ENCODE measurements around the gene ZNF362. TPM values are rescaled to one million over a fixed set of nuclear protein-coding genes. Genes with fewer than 3 reads are reported as not detected.

Gene ZNF362
- total and polyA plus RNA-seq, 2 experiments from 2014 or later, result 11.0 to 12.9 TPM

- Histone ChIP-seq H3K36me3 (ENCODE audit: insufficient read depth) (no peaks in the 10 kb centered on the region; the same call in 1 of the 2 replicates), H3K4me1 (ENCODE audit: insufficient read depth) (no peaks in the 10 kb centered on the region), H3F3A (replicated peaks; ENCODE audit: low read depth) (no peaks in the 10 kb centered on the region), H3K79me2 (replicated peaks; ENCODE audit: insufficient read depth) (no peaks in the 10 kb centered on the region), H4K20me1 (replicated peaks; ENCODE audit: insufficient read depth) (peaks cover 8% of the 10 kb centered on the region), H3K27ac (ENCODE audit: low read depth) (no peak overlapping the region), H3K4me3 (no peak overlapping the region), H2AFZ (no peak overlapping the region), H3K9me2 (ENCODE audit: insufficient read depth) (no peaks in the 10 kb centered on the region), H3K4me2 (no peak overlapping the region), H3K27me3 (ENCODE audit: insufficient read depth) (no peaks in the 10 kb centered on the region)
- H3K36me3 Mint-ChIP-seq (ENCODE audit: low read depth), result peaks cover 23% of the 10 kb centered on the region
- no peak overlapping the region; the same call in 2 of the 3 replicates for H3K4me3 Mint-ChIP-seq
- no peak overlapping the region for H3K27ac Mint-ChIP-seq
- TF ChIP-seq ZNF114 (CRISPR knock-in tag; IDR thresholded peaks at IDR 0.05), result no peak
- no peak for TF ChIP-seq ZNF331 (CRISPR knock-in tag; IDR thresholded peaks at IDR 0.05; ENCODE audit: low read depth)
- no peak for TF ChIP-seq EZH2 (IDR thresholded peaks at IDR 0.05; ENCODE audit: low read depth, unreplicated experiment)
- ATAC-seq, result no peak
- no peaks in the 10 kb centered on the region for H3K4me1 Mint-ChIP-seq
- DNase-seq (ENCODE audit: low spot score), result no peak
- H3K9me3 Mint-ChIP-seq, result no peaks in the 10 kb centered on the region; the same call in none of the 3 replicates
- H3K27me3 Mint-ChIP-seq (ENCODE audit: insufficient read depth, low read depth, poor library complexity), result peaks cover 7% of the 10 kb centered on the region
Observed at GRCh38 chr1:33286451-33287185, 30.3 kb downstream of the ZNF362 start.

DNA sequence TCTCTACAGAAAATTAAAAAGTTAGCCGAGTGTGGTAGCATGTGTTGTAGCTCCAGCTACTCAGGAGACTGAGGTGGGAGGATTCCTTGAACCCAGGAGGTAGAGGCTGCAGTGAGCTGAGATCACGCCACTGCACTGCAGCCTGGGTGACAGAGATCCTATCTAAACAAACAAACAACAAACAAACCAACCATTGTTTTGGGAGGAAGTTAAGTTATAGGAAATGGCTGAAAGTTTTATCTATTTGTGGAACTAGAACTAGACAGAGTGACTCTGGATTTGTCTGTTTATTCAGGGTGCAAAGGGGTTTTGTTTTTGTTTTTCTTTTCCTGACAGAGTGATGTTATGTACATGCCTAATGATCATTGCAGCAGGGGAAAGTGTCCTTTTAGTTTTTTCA, 31.0 kb downstream of the ZNF362 start:
- Histone ChIP-seq H3K36me3 (ENCODE audit: insufficient read depth) (no peaks in the 10 kb centered on the region; the same call in 1 of the 2 replicates), H3F3A (replicated peaks; ENCODE audit: low read depth) (no peaks in the 10 kb centered on the region), H3K27ac (ENCODE audit: low read depth) (no peak overlapping the region), H3K27me3 (ENCODE audit: insufficient read depth) (no peaks in the 10 kb centered on the region), H4K20me1 (replicated peaks; ENCODE audit: insufficient read depth) (peaks cover 8% of the 10 kb centered on the region; the same call in 1 of the 2 replicates), H3K4me2 (no peak overlapping the region), H3K9me2 (ENCODE audit: insufficient read depth) (no peaks in the 10 kb centered on the region), H3K4me3 (no peak overlapping the region), H3K79me2 (replicated peaks; ENCODE audit: insufficient read depth) (no peaks in the 10 kb centered on the region), H3K4me1 (ENCODE audit: insufficient read depth) (no peaks in the 10 kb centered on the region), H2AFZ (no peak overlapping the region)
- ATAC-seq, result no peak
- no peaks in the 10 kb centered on the region; the same call in 1 of the 3 replicates for H3K9me3 Mint-ChIP-seq
- H3K27ac Mint-ChIP-seq, result no peak overlapping the region
- H3K36me3 Mint-ChIP-seq (ENCODE audit: low read depth), result peaks cover 17% of the 10 kb centered on the region
- H3K27me3 Mint-ChIP-seq (ENCODE audit: insufficient read depth, low read depth, poor library complexity), result peaks cover 7% of the 10 kb centered on the region
- H3K4me1 Mint-ChIP-seq, result no peaks in the 10 kb centered on the region
- no peak for DNase-seq (ENCODE audit: low spot score)
- no peak overlapping the region for H3K4me3 Mint-ChIP-seq
- TF ChIP-seq STAT1 (IDR thresholded peaks at IDR 0.05; ENCODE audit: unreplicated experiment) (no peak), NANOG (IDR thresholded peaks at IDR 0.05; ENCODE audit: borderline replicate concordance) (no peak), EZH2 (IDR thresholded peaks at IDR 0.05; ENCODE audit: low read depth, unreplicated experiment) (no peak), CREB1 (CRISPR knock-in tag; IDR thresholded peaks at IDR 0.05; ENCODE audit: low read depth) (no peak), POLR2AphosphoS5 (IDR thresholded peaks at IDR 0.05; ENCODE audit: low read depth) (no peak), ZNF114 (CRISPR knock-in tag; IDR thresholded peaks at IDR 0.05) (no peak)
- TF ChIP-seq, protein P1, sequence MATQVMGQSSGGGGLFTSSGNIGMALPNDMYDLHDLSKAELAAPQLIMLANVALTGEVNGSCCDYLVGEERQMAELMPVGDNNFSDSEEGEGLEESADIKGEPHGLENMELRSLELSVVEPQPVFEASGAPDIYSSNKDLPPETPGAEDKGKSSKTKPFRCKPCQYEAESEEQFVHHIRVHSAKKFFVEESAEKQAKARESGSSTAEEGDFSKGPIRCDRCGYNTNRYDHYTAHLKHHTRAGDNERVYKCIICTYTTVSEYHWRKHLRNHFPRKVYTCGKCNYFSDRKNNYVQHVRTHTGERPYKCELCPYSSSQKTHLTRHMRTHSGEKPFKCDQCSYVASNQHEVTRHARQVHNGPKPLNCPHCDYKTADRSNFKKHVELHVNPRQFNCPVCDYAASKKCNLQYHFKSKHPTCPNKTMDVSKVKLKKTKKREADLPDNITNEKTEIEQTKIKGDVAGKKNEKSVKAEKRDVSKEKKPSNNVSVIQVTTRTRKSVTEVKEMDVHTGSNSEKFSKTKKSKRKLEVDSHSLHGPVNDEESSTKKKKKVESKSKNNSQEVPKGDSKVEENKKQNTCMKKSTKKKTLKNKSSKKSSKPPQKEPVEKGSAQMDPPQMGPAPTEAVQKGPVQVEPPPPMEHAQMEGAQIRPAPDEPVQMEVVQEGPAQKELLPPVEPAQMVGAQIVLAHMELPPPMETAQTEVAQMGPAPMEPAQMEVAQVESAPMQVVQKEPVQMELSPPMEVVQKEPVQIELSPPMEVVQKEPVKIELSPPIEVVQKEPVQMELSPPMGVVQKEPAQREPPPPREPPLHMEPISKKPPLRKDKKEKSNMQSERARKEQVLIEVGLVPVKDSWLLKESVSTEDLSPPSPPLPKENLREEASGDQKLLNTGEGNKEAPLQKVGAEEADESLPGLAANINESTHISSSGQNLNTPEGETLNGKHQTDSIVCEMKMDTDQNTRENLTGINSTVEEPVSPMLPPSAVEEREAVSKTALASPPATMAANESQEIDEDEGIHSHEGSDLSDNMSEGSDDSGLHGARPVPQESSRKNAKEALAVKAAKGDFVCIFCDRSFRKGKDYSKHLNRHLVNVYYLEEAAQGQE (IDR thresholded peaks at IDR 0.05; ENCODE audit: unreplicated experiment), result no peak
- TF ChIP-seq, protein P2, sequence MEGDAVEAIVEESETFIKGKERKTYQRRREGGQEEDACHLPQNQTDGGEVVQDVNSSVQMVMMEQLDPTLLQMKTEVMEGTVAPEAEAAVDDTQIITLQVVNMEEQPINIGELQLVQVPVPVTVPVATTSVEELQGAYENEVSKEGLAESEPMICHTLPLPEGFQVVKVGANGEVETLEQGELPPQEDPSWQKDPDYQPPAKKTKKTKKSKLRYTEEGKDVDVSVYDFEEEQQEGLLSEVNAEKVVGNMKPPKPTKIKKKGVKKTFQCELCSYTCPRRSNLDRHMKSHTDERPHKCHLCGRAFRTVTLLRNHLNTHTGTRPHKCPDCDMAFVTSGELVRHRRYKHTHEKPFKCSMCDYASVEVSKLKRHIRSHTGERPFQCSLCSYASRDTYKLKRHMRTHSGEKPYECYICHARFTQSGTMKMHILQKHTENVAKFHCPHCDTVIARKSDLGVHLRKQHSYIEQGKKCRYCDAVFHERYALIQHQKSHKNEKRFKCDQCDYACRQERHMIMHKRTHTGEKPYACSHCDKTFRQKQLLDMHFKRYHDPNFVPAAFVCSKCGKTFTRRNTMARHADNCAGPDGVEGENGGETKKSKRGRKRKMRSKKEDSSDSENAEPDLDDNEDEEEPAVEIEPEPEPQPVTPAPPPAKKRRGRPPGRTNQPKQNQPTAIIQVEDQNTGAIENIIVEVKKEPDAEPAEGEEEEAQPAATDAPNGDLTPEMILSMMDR (conservative IDR thresholded peaks at IDR 0.05; ENCODE audit: low read depth in 2 of 2), result no peak
